Endothelial cell of umbilical vein (primary cell): ENCODE data around the gene ARHGAP32. TPM values are rescaled to one million over a fixed set of nuclear protein-coding genes. Genes with fewer than 3 reads are reported as not detected.
A peak's percentile ranks its signal among the peaks of the same experiment; 100 is the strongest.

ENCODE experiments used
- BruUV-seq: library from RNA; stranded (reverse); fragments of 400-500 nt; replicated peaks from 2 replicates; lab custom pipeline; 2021; lab: Mats Ljungman, UMichigan
- CTCF ChIA-PET: fragments of 300-600, 350-600 bp; sonication (Branson Sonifier 250); formaldehyde crosslinking; loops from one replicate; lab custom pipeline; 2021; ENCODE audit warnings: antibody characterized with exemption, inconsistent platforms; lab: Charles Lee
- POLR2A ChIA-PET: fragments of 300-600, 350-600 bp; sonication (Branson Sonifier 250); formaldehyde crosslinking; loops from one replicate; lab custom pipeline; 2021; ENCODE audit warnings: antibody characterized with exemption, inconsistent platforms; lab: Charles Lee
- DNase-seq: peaks from one replicate; pipeline ENCODE4 v3.0.0-alpha.2; 2011; ENCODE audit warnings: low read depth, low spot score
- FAIRE-seq: peaks from 2 replicates; lab custom pipeline; 2011; peaks lifted over from hg19 to GRCh38; lab: Jason Lieb, UNC
- H2AFZ ChIP-seq: 2 replicates; pipeline ENCODE4 v1.6.0; 2012; ENCODE audit warnings: low read depth, low read length, control low read depth, inconsistent platforms
- H3K27ac ChIP-seq: 2 replicates; pipeline ENCODE4 v1.5.1; 2011; ENCODE audit warnings: low read depth, mild to moderate bottlenecking, control low read depth, low read length, moderate library complexity; ENCODE audit not compliant: insufficient read depth
- H3K27me3 ChIP-seq, 2 experiments: 2 replicates each; pipeline versions ENCODE4 v1.6.0 to v1.6.1; 2011; ENCODE audit warnings: low read length in 2 of 2, mixed read lengths in 1 of 2; ENCODE audit not compliant: control insufficient read depth in 2 of 2, insufficient read depth in 2 of 2
- H3K36me3 ChIP-seq, 2 experiments: 2 replicates in 1 of 2; 3 replicates in 1 of 2; pipeline ENCODE4 v1.5.1; 2011; ENCODE audit warnings: low read length in 2 of 2, mild to moderate bottlenecking in 1 of 2, moderate library complexity in 1 of 2; ENCODE audit not compliant: control insufficient read depth in 2 of 2, insufficient read depth in 2 of 2; ENCODE audit errors: extremely low read depth in 1 of 2
- H3K4me1 ChIP-seq: 3 replicates; pipeline ENCODE4 v1.5.1; 2011; ENCODE audit warnings: mild to moderate bottlenecking, low read length; ENCODE audit not compliant: control insufficient read depth, insufficient read depth; ENCODE audit errors: extremely low read depth
- H3K4me2 ChIP-seq: 2 replicates; pipeline ENCODE4 v1.6.1; 2011; ENCODE audit warnings: low read length, control low read depth, mixed read lengths; ENCODE audit not compliant: insufficient read depth
- H3K4me3 ChIP-seq, 3 experiments: fragments of 200-600 bp in 1 of 3; sonication (generic), shearing (Covaris generic) in 1 of 3; replicated peaks in 1 of 3; 2 replicates each; pipeline ENCODE4 v1.5.1; 2011 to 2016; ENCODE audit warnings: control low read depth in 3 of 3, low read length in 3 of 3, mild to moderate bottlenecking in 2 of 3, inconsistent platforms in 1 of 3, low read depth in 1 of 3, moderate library complexity in 1 of 3; ENCODE audit not compliant: insufficient read depth in 1 of 3
- H3K79me2 ChIP-seq: 2 replicates; pipeline ENCODE4 v1.6.0; 2012; ENCODE audit warnings: low read length, inconsistent platforms; ENCODE audit not compliant: control insufficient read depth, insufficient read depth
- H3K9ac ChIP-seq: replicated peaks from 2 replicates; pipeline ENCODE3; 2011; ENCODE audit warnings: low read length, control low read depth; ENCODE audit not compliant: insufficient read depth; ENCODE audit errors: extremely low read depth
- H3K9me1 ChIP-seq: replicated peaks from 3 replicates; pipeline ENCODE4 v1.6.0; 2011; ENCODE audit warnings: mild to moderate bottlenecking, low read length; ENCODE audit not compliant: control insufficient read depth, insufficient read depth; ENCODE audit errors: extremely low read depth
- H3K9me3 ChIP-seq: replicated peaks from 2 replicates; pipeline ENCODE4 v1.5.1; 2012; ENCODE audit warnings: low read length, inconsistent platforms; ENCODE audit not compliant: control insufficient read depth, insufficient read depth
- H4K20me1 ChIP-seq: replicated peaks from 2 replicates; pipeline ENCODE3; 2011; ENCODE audit warnings: mild to moderate bottlenecking, low read length; ENCODE audit not compliant: control insufficient read depth, insufficient read depth; ENCODE audit errors: extremely low read depth
- CTCF ChIP-seq, 2 donors: IDR thresholded peaks; 1 replicate in 1 of 2; 2 replicates in 1 of 2; pipeline ENCODE4 v1.5.1; 2011; ENCODE audit warnings: low read length in 2 of 2, mild to moderate bottlenecking in 2 of 2, moderate library complexity in 2 of 2, control low read depth in 1 of 2, inconsistent platforms in 1 of 2, low read depth in 1 of 2; ENCODE audit not compliant: insufficient read depth in 1 of 2; ENCODE audit errors: extremely low read depth in 1 of 2
- EZH2 ChIP-seq: IDR thresholded peaks from 2 replicates; pipeline ENCODE4 v1.6.1; 2012; ENCODE audit warnings: borderline replicate concordance, low read depth, mild to moderate bottlenecking, moderate library complexity, low read length, inconsistent platforms; ENCODE audit not compliant: severe bottlenecking
- FOS ChIP-seq: IDR thresholded peaks from 2 replicates; pipeline ENCODE4 v1.6.1; 2011; ENCODE audit warnings: mild to moderate bottlenecking, low read length, moderate library complexity, borderline replicate concordance; ENCODE audit not compliant: insufficient read depth
- GATA2 ChIP-seq: IDR thresholded peaks from 2 replicates; pipeline ENCODE4 v1.7.0; 2011; ENCODE audit warnings: low read depth, mild to moderate bottlenecking, moderate library complexity, mixed read lengths, low read length; ENCODE audit not compliant: insufficient read length, insufficient read depth
- JUN ChIP-seq: IDR thresholded peaks from 2 replicates; pipeline ENCODE4 v1.6.1; 2011; ENCODE audit warnings: borderline replicate concordance, low read depth; ENCODE audit not compliant: insufficient read length, insufficient read depth
- MAX ChIP-seq: IDR thresholded peaks from 2 replicates; pipeline ENCODE4 v1.6.1; 2011; ENCODE audit not compliant: insufficient read depth, insufficient read length
- MYC ChIP-seq: IDR thresholded peaks from one replicate; pipeline ENCODE4 v1.6.1; 2011; ENCODE audit warnings: mild to moderate bottlenecking, low read depth, low read length
- POLR2A ChIP-seq: IDR thresholded peaks from 2 replicates; pipeline ENCODE4 v1.6.1; 2012; ENCODE audit warnings: low read depth, mild to moderate bottlenecking, control low read depth, low read length
- POLR2AphosphoS5 ChIP-seq: IDR thresholded peaks from 2 replicates; pipeline ENCODE4 v1.6.1; 2012; ENCODE audit warnings: low read depth, mild to moderate bottlenecking, control low read depth, low read length, moderate library complexity; ENCODE audit not compliant: insufficient read depth
- dilution Hi-C: fragments of 300-500 bp; cut with MboI; formaldehyde crosslinking; loops from one replicate; pipeline ENCODE4 v1.15.0; 2019; ENCODE audit warnings: low sequenced_read_pairs; ENCODE audit not compliant: extremely low pct_ligation_motif_present
- intact Hi-C: fragments of 100-400 bp; cut with micrococcal nuclease; formaldehyde crosslinking; loops from one replicate; pipeline ENCODE4 v1.10.0; 2022
- polyA plus RNA-seq, 4 experiments: library from polyadenylated mRNA; depleted of rRNA in 3 of 4; stranded (reverse) in 3 of 4; unstranded in 1 of 4; fragments of >200 nt; gene quantifications; 2 replicates each; pipeline versions ENCODE4 v1.2.1 to v1.2.3, GENCODE V29; 2011 to 2012; ENCODE audit warnings: missing spikeins in 1 of 4
- total RNA-seq: library from RNA; stranded (reverse); gene quantifications from 2 replicates; pipeline ENCODE4 v1.2.3, GENCODE V29; 2021

Gene ARHGAP32
- total and polyA plus RNA-seq, 2 donors (not counting 3 experiments of a cell fraction or from before 2014, with no cell fraction given), result 3.4 to 9.1 TPM

- Histone ChIP-seq H3K4me1 (no peaks in the 10 kb centered on the region), H3K9me3 (no peaks in the 10 kb centered on the region), H3K4me2 (no peak overlapping the region), H3K9me1 (no peaks in the 10 kb centered on the region), H4K20me1 (no peaks in the 10 kb centered on the region), H2AFZ (no peak overlapping the region), H3K9ac (no peak overlapping the region), H3K27me3 (no peaks in the 10 kb centered on the region), H3K79me2 (no peaks in the 10 kb centered on the region), H3K36me3 (no peaks in the 10 kb centered on the region), H3K4me3 (no peak overlapping the region), H3K27ac (no peak overlapping the region)
- peak; percentile 3 for DNase-seq
- CTCF ChIA-PET, result interaction anchor here (1.0 to 1.6 kb wide), 3 partner anchors 9 to 346 kb away, joined by 3 to 5 read pairs (median 3); no protein-coding TSS in a partner anchor
- BruUV-seq, result no TSS peak
- TF ChIP-seq EZH2, result no peak
- TF ChIP-seq GATA2, result no peak
- TF ChIP-seq POLR2A, result no peak
- no peak for TF ChIP-seq MYC
- no peak for TF ChIP-seq FOS
- TF ChIP-seq MAX, result no peak
- TF ChIP-seq POLR2AphosphoS5, result no peak
- no peak for TF ChIP-seq CTCF (IDR thresholded peaks at IDR 0.05; ENCODE audit: extremely low read depth in 1 of 2, insufficient read depth in 1 of 2, low read depth in 1 of 2, low read length in 2 of 2)
- no peak for TF ChIP-seq JUN
- dilution Hi-C loops (no loop called here), intact Hi-C loops (no loop called here)
- POLR2A ChIA-PET, result interaction anchor here (0.7 kb wide), 1 partner anchor 1335 kb away, joined by 7 read pairs; no protein-coding TSS in a partner anchor
- no peak for FAIRE-seq
Observed at GRCh38 chr11:128985880-128986279, 206.2 kb downstream of the ARHGAP32 start.
